Ascending aorta (tissue), 2 donors: ENCODE data around the gene C10orf71. TPM values are rescaled to one million over a fixed set of nuclear protein-coding genes. Genes with fewer than 3 reads are reported as not detected.

Experiments
- DNase-seq, 2 donors: peaks; one replicate each; pipeline ENCODE4 v3.0.0-alpha.2; 2019; ENCODE audit warnings: low spot score in 2 of 2
- H3K27ac ChIP-seq, 2 donors: fragments of 200-600 bp; sonication (generic); one replicate each; pipeline ENCODE4 v1.5.1; 2016 to 2017; ENCODE audit warnings: mild to moderate bottlenecking in 1 of 2
- H3K27me3 ChIP-seq: fragments of 200-600 bp; sonication (generic); one replicate; pipeline ENCODE4 v1.5.1; 2017
- H3K36me3 ChIP-seq, 2 donors: fragments of 200-600 bp; sonication (generic); one replicate each; pipeline ENCODE4 v1.5.1; 2016
- H3K4me1 ChIP-seq, 2 donors: fragments of 200-600 bp; sonication (generic); one replicate each; pipeline ENCODE4 v1.5.1; 2016 to 2017; ENCODE audit warnings: mild to moderate bottlenecking in 1 of 2
- H3K4me3 ChIP-seq, 2 donors: fragments of 200-600 bp; sonication (generic); one replicate each; pipeline ENCODE4 v1.5.1; 2016 to 2017; ENCODE audit warnings: mild to moderate bottlenecking in 1 of 2
- H3K9me3 ChIP-seq, 2 donors: fragments of 200-600 bp; sonication (generic); one replicate each; pipeline ENCODE4 v1.5.1; 2016
- CTCF ChIP-seq, 3 experiments: fragments of 200-600 bp in 2 of 3; fragments of 450-650 bp in 1 of 3; sonication (generic) in 2 of 3; IDR thresholded peaks; one replicate each; pipeline ENCODE4 v1.5.1; 2016 to 2019; ENCODE audit warnings: antibody characterized with exemption in 3 of 3, mild to moderate bottlenecking in 1 of 3, moderate library complexity in 1 of 3
- intact Hi-C: fragments of 100-400 bp; cut with DNase I; formaldehyde crosslinking; loops from one replicate; pipeline ENCODE4 v1.15.1; 2023
- total RNA-seq: library from RNA; depleted of rRNA; stranded (reverse); fragments of >200 nt; gene quantifications from one replicate; pipeline ENCODE4 v1.1.0, GENCODE V29; 2016

Gene C10orf71
- total RNA-seq, 1 donor from 2014 or later = not detected

- Histone ChIP-seq H3K4me3 (no peak overlapping the region), H3K36me3 (no peaks in the 10 kb centered on the region), H3K4me1 (no peaks in the 10 kb centered on the region), H3K27me3 (no peaks in the 10 kb centered on the region), H3K9me3 (no peaks in the 10 kb centered on the region), H3K27ac (no peak overlapping the region)
- intact Hi-C loops = no loop called here
- no peak for TF ChIP-seq CTCF (IDR thresholded peaks at IDR 0.05)
- no peak for DNase-seq
Measured at GRCh38 chr10:49321021-49321420, 22.1 kb downstream of the C10orf71 start.

GRCh38 chr10:49322371-49323170 is 23.6 kb downstream of the C10orf71 start:
- no peaks in the 10 kb centered on the region for H3K27me3 ChIP-seq
- intact Hi-C loops = no loop called here
- no peak for DNase-seq
- no peak for TF ChIP-seq CTCF (IDR thresholded peaks at IDR 0.05)
- no peak overlapping the region for H3K4me3 ChIP-seq
- no peaks in the 10 kb centered on the region for H3K4me1 ChIP-seq
- H3K36me3 ChIP-seq = no peaks in the 10 kb centered on the region
- no peaks in the 10 kb centered on the region for H3K9me3 ChIP-seq
- H3K27ac ChIP-seq = no peak overlapping the region

- Histone ChIP-seq H3K9me3 (no peaks in the 10 kb centered on the region), H3K4me3 (no peak overlapping the region), H3K4me1 (no peaks in the 10 kb centered on the region), H3K27me3 (no peaks in the 10 kb centered on the region), H3K36me3 (no peaks in the 10 kb centered on the region), H3K27ac (no peak overlapping the region)
- no peak for DNase-seq
- intact Hi-C loops = no loop called here
- no peak for TF ChIP-seq CTCF (IDR thresholded peaks at IDR 0.05)
Measured at GRCh38 chr10:49323171-49323895, 24.4 kb downstream of the C10orf71 start.

- no peaks in the 10 kb centered on the region for H3K36me3 ChIP-seq
- no peak for DNase-seq
- H3K4me3 ChIP-seq = no peak overlapping the region
- H3K4me1 ChIP-seq = no peaks in the 10 kb centered on the region
- intact Hi-C loops = no loop called here
- H3K27ac ChIP-seq = no peak overlapping the region
- no peak for TF ChIP-seq CTCF (IDR thresholded peaks at IDR 0.05)
- H3K27me3 ChIP-seq = no peaks in the 10 kb centered on the region
- no peaks in the 10 kb centered on the region for H3K9me3 ChIP-seq
Measured at GRCh38 chr10:49323896-49324270, 24.9 kb downstream of the C10orf71 start.

- Histone ChIP-seq H3K36me3 (no peaks in the 10 kb centered on the region), H3K27me3 (no peaks in the 10 kb centered on the region), H3K9me3 (no peaks in the 10 kb centered on the region), H3K27ac (no peak overlapping the region), H3K4me3 (no peak overlapping the region), H3K4me1 (no peaks in the 10 kb centered on the region)
- TF ChIP-seq CTCF (IDR thresholded peaks at IDR 0.05) = no peak
- DNase-seq = no peak
- intact Hi-C loops = no loop called here
Measured at GRCh38 chr10:49324711-49325110, 25.7 kb downstream of the C10orf71 start.
